ENCODE measurements around the gene ICAM2. TPM values are rescaled to one million over a fixed set of nuclear protein-coding genes. Genes with fewer than 3 reads are reported as not detected.

Gene ICAM2
- total RNA-seq, result 668 and 680 TPM in 2 replicates

DNA sequence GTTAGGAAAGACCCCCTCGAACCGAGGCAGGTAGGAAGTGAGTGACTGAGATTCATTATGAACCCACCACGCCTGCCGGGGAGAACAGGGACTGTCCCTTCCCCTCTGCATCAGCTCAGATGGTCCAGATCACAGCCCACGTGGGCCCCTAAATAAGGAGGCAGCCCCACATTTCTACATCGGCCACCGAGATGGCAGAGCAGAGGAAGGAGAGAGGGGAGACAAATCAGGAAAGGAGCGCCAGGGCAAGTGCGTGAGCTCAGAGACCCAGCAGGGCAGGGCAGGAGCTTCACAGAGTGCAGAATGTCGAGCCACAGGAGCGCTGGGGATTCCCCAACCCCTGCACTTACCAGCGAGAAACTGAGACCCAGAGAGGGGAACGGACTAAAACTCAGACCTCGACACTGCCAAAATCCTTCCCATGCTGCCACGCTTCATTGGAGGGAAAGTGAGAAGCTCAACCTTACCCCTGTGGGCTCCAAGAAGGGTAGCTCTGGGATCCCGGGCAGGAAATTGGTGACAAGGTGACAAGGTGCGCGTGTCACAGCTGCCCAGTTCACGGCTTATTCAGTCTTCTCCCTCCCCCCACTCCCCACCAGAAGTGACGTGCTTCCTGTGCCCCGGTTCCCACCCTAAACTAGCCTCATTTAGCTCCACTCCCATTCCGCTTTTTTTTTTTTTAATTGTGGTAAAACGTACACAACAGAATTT, at the start of gene ICAM2:
TSS of gene ICAM2 (minus strand) at position 578 of the 711 bp plus-strand sequence. CDS start 13,942 bp downstream, outside the sequence.
- DNase-seq (ENCODE audit: low read depth, low spot score), result no peak

DNA sequence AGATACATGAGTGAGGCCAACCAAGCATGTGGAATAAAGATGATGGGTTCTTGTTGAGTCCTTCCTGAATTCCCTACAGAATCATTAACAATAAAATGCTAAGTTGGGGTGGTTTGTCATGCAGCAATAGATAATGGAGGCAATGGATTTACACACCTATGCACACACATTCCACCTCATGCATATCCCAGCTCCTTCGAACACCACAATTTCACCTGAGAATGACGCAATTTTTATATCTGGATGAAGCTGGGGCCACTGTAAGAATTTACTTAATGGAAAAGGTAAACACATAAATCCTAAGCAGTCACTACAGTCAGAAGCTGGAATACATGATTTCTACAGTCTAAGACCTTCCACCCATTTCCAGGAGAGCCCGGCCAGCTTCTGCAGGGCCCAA, 49.8 kb upstream of the ICAM2 start:
- no peak for DNase-seq (ENCODE audit: low read depth, low spot score)

DNA sequence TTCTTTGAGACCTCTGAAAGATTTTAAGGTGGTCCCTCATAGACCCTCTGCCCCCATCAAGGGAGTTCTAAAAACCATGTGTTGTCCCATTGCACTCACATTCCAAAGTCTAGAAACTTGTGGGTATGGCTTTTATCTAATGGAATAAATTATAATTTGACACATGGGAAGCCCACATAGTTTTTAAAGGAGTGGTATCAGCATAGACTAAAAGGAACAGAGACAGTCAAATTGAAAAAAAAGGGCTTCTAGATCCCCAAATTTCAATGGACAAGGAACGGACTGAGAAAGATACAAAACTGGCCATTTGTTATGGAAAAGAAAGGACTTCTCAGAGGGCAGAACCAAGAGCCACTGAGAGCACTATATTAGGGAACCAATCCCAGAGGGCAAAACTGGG, 48.7 kb upstream of the ICAM2 start:
- no peak for DNase-seq (ENCODE audit: low read depth, low spot score)

DNA sequence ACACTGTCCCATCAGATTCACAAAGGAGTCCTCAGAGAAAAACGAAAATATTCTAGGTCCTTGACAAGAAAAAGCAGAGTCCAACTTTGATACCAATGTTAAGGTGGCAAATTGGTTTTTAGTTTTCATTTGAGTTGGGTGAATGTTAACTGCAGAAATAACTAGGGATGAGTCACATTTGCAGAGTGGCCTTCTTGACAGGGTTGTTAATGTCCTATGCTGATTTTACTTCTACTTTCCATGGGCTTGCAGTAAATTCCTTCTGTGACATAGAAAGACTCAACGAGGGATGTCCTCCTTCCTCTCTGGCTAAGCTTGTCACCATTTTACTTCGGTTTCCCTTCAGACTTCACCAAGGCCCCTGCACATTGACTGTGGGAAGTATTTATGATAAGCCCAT, 47.2 kb upstream of the ICAM2 start:
- no peak for DNase-seq (ENCODE audit: low read depth, low spot score)

DNA sequence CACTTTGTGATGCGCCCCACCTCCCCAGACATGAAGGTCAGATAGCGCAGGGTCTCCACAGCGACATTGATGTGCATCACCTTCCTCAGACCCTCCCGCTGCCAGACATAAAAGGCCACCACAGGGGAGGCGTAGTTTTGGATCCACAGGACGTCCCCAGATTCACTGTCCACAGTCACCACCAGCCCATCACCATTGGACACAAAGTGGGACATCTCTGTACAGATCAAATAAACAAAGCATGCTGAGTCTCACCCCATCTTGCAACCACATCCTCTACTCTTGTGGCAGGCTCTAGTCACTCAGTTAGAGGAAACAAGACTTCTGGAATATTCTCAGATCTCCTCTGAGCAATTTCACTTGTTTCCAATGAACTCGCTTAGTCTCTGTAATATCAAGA, 46.3 kb upstream of the ICAM2 start:
- DNase-seq (ENCODE audit: low read depth, low spot score), result no peak

DNA sequence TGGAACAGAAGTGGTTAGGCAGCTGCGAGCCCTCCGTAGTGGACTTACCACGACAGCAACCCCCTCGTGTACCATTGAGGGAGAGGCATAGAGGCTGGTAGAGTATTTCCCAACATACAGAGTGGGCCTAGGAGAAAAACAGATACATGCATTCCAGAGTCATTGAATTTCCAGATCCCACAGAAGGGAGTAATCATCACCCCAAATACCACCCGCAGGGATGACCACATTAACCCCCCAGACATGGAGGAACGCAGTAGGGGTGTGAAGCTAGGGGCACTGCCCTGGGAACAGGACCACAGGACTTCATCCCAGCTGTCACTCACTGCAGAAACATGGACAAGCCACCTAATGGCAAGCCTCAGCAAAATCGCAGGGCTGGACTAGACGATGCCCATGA, 44.7 kb upstream of the ICAM2 start:
- no peak for DNase-seq (ENCODE audit: low read depth, low spot score)

DNA sequence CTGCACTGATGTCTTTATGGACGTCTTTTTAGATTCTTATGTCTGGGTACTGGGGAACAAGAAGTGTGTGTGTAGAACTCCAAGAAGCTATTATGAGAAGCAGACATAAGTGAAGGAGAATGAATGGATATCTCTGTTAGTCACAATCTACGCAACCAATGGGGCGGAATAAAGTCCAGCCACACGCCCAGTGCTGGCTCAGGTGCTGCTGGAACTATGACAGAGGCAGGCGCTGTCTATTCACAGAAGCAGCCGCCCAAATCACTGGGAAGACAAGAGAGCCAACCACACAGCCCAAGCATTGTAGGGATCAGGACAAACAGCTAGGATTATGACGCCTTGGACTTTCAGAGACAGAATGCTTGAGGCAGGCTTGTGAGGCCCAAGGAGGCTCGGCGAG, 43.9 kb upstream of the ICAM2 start:
- DNase-seq (ENCODE audit: low read depth, low spot score), result no peak

DNA sequence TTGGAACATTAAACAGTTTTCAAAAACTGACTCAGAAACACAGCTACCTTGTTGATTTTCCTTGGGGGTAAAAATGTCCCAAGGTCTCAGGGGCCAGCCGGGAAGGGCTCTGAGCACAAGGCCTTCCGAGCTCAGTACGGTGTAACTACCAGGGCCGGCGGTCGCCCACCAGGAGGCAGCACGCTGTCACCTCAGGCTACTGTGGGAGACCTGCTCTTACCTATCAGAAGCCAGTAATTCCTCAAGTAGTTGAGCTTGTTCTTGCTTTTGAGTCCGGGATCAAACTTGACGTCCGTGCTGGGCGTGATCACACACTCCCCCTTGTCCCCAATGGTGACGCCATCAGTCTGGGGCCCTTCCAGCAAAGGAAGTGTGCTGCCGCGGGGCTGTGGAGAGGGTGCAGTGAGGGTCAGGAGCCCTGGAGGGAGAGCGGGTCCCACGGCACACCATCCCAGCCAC, 43.4 kb upstream of the ICAM2 start:
- DNase-seq (ENCODE audit: low read depth, low spot score), result no peak

DNA sequence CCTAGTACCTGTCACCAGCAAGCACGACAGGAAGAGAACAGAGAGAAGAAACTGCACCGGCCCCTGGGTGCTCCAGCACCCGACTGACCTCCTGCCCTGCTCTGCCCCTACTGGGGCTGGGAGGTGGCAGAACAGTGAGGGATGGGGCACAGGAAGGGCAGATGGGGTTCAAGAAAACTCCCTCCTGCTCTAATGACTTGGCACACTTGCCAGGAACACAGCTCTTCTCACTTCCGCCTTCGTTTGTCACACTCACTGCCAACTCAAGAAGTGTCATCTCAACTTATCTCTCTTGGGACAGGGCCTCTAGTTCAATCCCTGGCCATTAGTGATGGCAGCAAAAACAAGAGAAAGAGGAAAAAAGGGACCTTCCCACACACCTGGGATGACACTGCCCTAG, 42.7 kb upstream of the ICAM2 start:
- DNase-seq (ENCODE audit: low read depth, low spot score), result no peak

DNA sequence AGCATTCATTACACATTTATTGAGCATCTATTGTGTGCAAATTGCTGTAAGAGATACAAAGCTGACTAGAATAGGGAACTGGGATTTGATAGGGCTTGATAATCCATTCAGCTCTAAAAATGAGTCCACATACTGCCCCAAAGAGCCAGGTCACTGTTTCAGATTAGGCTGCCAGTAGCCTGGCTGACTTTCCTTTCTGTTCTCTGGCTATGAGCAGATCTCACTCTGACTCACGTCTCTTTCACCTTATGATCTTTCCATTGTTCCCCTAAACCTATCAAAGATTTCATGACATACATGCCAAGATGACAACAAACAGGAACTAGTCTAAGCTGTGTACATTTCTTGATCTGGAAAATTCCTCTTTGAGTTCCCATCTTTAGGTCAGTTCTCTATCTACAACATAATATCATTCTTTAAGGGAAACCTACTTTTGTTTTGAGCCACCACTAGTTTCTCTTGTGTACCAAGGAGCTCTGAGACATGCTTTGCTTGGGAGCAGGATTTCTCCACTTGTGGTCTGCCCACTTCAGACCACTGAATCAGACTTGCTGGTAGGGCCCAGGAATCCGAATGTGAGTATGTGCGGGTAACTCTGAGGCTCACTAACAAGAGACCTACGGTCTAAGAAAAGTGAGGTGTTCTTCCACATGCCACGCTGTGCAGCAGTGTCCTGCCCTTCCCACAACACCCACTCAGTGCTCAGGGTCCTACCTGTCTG, 40.9 kb upstream of the ICAM2 start:
- peak; percentile 71 for DNase-seq (ENCODE audit: low read depth, low spot score)

DNA sequence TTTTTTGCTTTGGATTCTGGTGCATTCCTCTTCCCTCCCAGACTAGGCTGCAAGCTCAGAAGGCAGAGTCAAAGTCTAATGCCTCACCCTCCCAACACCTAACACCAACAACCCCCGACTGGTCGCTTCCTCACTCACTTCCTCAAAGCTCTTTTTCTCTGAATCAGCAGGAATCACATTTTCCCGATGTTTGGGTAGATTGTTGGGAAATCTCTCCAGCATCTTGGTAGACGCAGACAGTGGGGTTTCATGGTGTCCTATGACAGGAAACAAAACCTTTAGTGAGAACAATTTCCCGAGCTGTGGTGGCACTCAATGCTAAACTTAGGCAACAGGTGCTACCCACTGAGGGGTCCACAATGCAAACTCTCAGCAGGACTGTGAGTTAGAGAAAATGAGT, 39.9 kb upstream of the ICAM2 start:
- no peak for DNase-seq (ENCODE audit: low read depth, low spot score)

DNA sequence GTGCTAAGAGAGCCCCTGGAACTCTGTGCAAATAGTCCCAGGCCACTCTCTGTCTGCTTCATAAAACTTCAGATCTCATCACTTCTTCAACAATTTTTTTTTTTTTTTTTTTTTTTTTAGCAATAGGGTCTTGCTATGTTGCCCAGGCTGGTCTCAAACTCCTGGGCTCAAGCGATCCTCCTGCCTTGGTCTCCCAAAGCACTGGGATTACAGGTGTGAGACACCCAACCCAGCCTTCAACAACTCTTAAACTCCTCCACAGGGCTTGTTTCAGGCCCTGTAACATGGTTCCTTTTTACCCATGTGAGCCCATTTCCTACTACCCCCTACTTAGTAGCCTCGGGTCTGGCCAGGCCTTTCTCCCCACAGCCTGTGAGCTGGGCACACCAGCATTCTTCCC, 39.3 kb upstream of the ICAM2 start:
- DNase-seq (ENCODE audit: low read depth, low spot score), result no peak

DNA sequence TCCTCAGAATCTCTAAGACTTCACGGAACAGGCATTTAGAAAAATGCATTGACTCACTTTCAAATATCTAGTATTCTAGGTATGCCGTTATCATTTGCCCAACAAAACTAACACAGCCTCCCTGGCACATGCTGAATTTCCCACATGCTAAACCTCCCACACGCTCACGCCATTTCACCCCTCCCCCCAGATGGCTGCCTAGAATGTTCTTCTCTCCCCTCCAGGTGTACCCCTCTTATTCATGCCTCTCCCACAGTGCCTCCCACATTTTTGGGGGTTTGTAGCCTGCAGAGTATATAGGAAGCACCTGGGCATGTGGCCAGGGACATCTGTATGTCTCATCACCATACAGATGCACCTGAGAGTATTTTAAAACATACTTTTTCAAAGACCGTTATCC, 38.2 kb upstream of the ICAM2 start:
- DNase-seq (ENCODE audit: low read depth, low spot score), result no peak

DNA sequence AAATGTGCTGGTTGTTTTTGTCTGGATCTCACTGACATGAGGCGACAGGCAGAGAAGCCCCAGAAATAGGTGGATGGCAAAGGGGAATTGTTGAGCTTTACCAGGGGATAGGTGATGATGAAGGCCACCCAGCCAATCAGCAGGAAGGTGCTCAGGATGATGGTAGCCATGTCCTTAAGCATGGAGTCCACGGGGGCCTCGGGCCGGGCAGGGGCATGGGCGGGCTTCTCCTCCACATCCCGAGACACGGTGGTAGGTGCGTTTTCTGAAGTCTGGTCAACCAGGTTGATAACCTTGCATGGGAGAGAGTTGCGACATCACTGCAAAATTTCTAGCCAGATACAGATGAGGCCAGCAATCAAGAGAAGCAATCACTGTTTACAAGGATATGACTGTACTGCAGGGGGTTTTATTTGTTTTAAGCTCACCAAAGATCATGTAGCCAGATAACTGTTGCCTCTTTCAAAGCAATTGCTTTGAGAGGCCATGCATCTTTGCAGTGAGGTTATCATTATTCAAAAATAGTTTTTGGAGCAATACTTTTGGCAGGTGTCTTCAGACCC, 37.3 kb upstream of the ICAM2 start:
- DNase-seq (ENCODE audit: low read depth, low spot score), result no peak

DNA sequence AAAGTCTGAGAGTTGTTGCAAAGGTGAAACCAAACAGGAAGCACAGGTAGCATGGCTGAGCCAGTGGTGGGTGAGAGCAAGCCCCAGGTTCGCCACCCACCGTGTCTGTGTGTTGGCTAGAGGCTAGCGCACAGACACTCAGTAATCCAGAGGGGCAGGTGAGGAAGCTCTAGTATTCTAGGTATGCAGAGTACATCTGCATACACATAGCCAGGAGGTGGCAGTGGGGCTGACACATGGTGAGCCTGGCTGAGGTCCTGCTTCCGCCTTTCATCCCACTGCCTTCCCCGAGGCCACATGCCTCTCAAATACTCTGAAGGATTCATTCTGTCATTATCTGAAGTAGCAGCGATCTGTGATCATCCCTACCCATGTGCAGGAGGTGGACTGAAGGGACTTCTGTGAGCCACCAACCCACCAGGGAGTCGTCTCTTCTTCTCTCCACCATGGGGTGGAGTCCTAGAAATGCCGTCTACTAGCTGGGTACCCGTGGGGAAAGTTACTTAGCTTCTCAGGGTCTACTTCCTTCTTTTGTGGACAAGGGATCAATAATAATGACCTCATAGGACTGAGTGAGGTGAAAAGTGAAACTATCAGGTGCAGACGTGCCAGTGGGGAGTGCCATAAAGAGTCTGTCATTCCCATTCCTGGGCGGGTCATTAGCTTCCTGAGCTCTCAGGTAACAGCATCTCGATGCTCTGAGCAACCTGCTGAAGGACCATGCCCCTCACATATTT, 36.0 kb upstream of the ICAM2 start:
- DNase-seq (ENCODE audit: low read depth, low spot score), result no peak

DNA sequence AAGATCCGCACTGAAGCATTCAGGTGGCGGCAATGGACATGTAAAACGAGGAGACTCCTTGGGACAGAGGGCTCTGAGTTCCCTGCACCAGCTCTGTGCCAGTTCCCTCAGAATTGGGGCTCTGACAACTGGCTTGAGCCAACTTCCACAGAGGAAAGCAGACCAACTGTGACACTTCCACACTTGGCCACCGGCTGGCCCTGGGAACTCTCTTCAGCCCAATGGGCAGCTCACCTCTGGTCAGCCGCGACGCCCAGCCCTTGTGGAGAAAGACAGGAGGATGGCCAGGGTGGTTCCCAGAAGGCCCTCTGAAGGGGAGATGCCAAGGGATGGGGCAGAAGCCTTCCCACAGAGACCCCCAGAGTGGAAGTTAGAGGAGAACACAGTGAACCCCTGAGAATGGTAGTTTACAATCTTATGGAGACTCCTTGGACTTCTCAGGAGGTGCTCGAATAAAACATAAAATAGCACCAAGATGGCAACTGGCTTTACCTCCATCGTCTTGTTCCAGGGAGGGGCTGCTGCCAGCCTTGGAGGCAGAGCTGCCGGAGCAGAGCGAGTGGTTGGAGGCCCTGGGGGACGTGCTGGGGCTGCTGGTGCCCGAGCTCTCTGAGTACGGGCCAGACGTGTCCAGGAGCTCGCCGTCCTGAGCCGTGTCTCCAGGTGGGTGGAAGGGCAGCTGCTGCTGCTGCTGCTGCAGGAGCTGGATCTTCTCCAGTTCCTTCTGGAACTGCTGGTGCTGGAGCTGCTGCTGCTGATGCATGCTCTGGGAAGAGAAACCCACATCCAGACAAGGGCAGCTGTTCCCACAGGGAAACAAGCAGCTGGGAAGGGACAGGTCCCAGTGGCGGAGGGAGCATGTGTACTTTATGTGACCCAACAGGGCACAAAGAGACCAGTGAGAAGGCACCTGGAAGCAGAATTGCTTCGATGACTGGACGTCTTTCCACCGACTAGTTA, 35.0 kb upstream of the ICAM2 start:
- DNase-seq (ENCODE audit: low read depth, low spot score), result no peak

DNA sequence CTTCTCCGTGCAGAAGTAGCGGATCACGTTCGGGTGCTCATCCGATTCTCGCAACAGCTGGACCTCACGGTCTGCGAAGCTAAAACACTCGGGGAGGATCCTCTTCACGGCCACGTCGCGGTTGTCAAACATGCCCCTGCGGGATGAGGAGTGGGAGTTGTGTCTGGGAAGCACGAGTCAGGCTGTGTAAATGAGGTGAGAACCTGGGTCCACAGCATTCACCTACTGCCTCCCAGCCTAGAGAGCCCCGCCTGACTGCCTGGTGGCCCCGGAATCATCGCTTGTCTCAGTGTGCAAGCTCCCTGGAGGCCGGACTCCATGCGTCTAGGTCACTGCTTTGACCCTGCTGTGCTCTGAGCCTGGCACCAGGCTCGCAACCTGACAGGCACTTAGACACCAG, 33.9 kb upstream of the ICAM2 start:
- DNase-seq (ENCODE audit: low read depth, low spot score), result no peak

DNA sequence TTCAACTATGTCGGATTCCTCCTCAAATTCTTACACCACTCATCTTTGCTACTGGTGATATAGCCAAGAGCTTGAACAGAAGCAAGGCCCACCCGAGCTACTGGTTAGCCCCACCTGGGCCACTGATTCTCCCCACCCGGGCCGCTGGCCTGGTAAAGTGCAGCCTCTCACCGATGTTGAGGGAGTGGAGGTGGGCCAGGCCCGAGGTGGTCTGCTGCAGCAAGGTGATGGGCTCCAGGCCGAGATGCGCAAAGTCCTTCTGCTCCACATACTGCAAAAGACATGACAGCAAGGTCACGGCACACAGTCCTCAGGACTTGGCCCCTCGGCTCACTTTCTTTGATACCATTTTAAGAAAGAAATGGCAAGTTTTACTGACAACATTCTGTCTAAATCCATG, 32.7 kb upstream of the ICAM2 start:
- DNase-seq (ENCODE audit: low read depth, low spot score), result no peak

DNA sequence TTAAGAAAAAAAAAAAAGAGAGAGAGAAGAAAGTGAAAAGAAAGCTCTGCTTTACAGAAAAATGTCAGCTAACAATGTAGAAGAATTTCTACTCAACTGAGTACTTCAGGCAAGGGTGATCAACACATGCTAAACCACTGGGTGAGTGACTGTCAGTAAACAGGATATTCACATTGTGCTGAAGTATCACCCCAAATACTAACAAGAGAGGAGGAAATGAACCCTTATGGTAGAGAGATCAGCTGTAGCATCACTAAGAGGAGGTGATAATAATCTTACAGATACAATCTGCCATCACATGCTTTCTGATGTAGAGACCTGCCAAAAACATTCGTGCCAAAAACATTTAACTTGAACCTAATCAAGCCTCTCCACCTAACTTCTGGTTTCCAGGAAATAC, 30.7 kb upstream of the ICAM2 start:
- DNase-seq (ENCODE audit: low read depth, low spot score), result no peak

DNA sequence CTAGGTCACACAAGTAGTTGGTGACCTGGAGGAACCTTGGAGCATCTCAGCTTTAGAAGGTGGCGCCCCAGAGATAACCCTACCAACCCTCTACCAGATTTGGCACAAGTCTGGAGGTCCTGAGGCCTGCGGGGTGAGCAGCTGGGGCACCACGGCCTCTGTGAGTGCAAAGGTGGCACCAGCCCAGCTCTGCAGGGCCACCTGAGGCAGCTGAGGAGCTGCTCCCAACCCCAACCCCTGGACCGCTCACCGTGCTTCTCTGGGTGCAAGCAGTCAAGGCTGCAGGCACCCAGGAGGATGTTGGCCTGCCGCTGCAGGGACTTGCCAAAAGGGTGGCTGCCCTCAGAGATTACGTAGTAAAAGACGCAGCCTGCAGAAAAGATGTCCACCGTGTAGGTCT, 28.4 kb upstream of the ICAM2 start:
- no peak for DNase-seq (ENCODE audit: low read depth, low spot score)

DNA sequence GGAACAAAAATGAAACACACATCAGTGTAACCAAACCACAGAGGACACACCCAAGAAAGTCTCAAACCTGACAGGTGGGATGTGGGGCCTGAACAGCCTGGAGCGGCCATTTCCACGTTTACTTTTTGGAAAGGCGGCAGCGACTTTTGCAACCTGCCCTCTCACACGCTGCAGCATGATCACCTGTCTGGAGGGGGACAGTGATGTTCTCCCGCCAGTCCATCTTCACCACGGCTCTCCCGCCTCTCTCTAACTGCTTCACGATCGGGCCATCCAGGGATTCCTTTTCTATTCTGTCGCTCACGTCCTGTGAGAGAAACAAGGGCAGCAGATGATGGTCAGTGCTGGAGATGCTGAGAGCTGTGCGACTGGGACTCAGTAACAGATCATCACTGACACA, 24.7 kb upstream of the ICAM2 start:
- no peak for DNase-seq (ENCODE audit: low read depth, low spot score)
